GM12878 (cell line): ENCODE results near the gene LYPD4. TPM values are rescaled to one million over a fixed set of nuclear protein-coding genes. Genes with fewer than 3 reads are reported as not detected.
A peak's percentile ranks its signal among the peaks of the same experiment; 100 is the strongest.

ENCODE experiments used
- ATAC-seq: fragments of 200-7000 bp; cut with Tn5 transposase; 3 replicates; pipeline ENCODE4 v1.9.1; 2020; ENCODE audit warnings: mild to moderate bottlenecking, moderate library complexity
- BruUV-seq: library from RNA; stranded (reverse); fragments of 400-500 nt; replicated peaks from 2 replicates; lab custom pipeline; 2021; lab: Mats Ljungman, UMichigan
- CTCF ChIA-PET: fragments of 300-600 bp; sonication (Branson Sonifier 250); formaldehyde crosslinking; extraction: SDS; loops from one replicate; lab custom pipeline; 2021; ENCODE audit warnings: inconsistent platforms; lab: Yijun Ruan, JAX
- POLR2A ChIA-PET: fragments of 350-600 bp; formaldehyde crosslinking; extraction: SDS; loops from one replicate; lab custom pipeline; 2021; ENCODE audit warnings: inconsistent platforms; lab: Charles Lee
- RAD21 ChIA-PET: fragments of 300-600 bp; sonication (Branson Sonifier 250); formaldehyde crosslinking; loops from one replicate; lab custom pipeline; 2023; ENCODE audit warnings: antibody characterized with exemption; ENCODE audit not compliant: unreplicated experiment; lab: Charles Lee
- SMC1A ChIA-PET: fragments of 300-600 bp; sonication (Branson Sonifier 250); formaldehyde crosslinking; loops from one replicate; lab custom pipeline; 2023; ENCODE audit not compliant: unreplicated experiment, uncharacterized antibody; lab: Charles Lee
- DNase-seq: peaks from one replicate; pipeline ENCODE4 v3.0.0-alpha.2; 2011; ENCODE audit warnings: low read depth, low spot score
- FAIRE-seq: peaks from 3 replicates; lab custom pipeline; 2011; peaks lifted over from hg19 to GRCh38; lab: Jason Lieb, UNC
- H2AFZ ChIP-seq: 2 replicates; pipeline ENCODE4 v1.6.0; 2011; ENCODE audit warnings: low read depth, low read length, control low read depth; ENCODE audit not compliant: control insufficient read depth
- H3K27ac ChIP-seq: 2 replicates; pipeline ENCODE4 v1.5.1; 2011; ENCODE audit warnings: control low read depth; ENCODE audit not compliant: control insufficient read depth, insufficient read depth
- H3K27me3 ChIP-seq, 2 experiments: replicated peaks in 1 of 2; 2 replicates each; pipeline versions ENCODE4 v1.6.0 to v1.6.1; 2011; ENCODE audit warnings: low read length in 1 of 2; ENCODE audit not compliant: control insufficient read depth in 2 of 2, insufficient read depth in 2 of 2
- H3K36me3 ChIP-seq, 2 experiments: 2 replicates each; pipeline ENCODE4 v1.5.1; 2011; ENCODE audit warnings: low read length in 1 of 2; ENCODE audit not compliant: control insufficient read depth in 2 of 2, insufficient read depth in 2 of 2
- H3K4me1 ChIP-seq: 2 replicates; pipeline ENCODE4 v1.6.1; 2011; ENCODE audit warnings: mild to moderate bottlenecking, low read length, moderate library complexity, mixed read lengths; ENCODE audit not compliant: control insufficient read depth, insufficient read depth
- H3K4me2 ChIP-seq: 2 replicates; pipeline ENCODE4 v1.6.0; 2011; ENCODE audit warnings: control low read depth; ENCODE audit not compliant: control insufficient read depth, insufficient read depth
- H3K4me3 ChIP-seq: fragments of 200-600 bp; sonication (generic); 2 replicates; pipeline ENCODE4 v1.5.1; 2016
- H3K79me2 ChIP-seq: 2 replicates; pipeline ENCODE4 v1.6.0; 2011; ENCODE audit warnings: low read length; ENCODE audit not compliant: control insufficient read depth, insufficient read depth
- H3K9ac ChIP-seq: 2 replicates; pipeline ENCODE4 v1.8.0; 2011; ENCODE audit warnings: low read length, control low read depth, mixed read lengths; ENCODE audit not compliant: control insufficient read depth, insufficient read depth
- H3K9me3 ChIP-seq: replicated peaks from 3 replicates; pipeline ENCODE4 v1.5.1; 2011; ENCODE audit warnings: mild to moderate bottlenecking, low read length; ENCODE audit not compliant: control insufficient read depth, insufficient read depth
- H4K20me1 ChIP-seq: 2 replicates; pipeline ENCODE4 v1.6.0; 2011; ENCODE audit not compliant: control insufficient read depth, insufficient read depth
- ELK1 ChIP-seq: IDR thresholded peaks from 2 replicates; pipeline ENCODE4 v1.6.1; 2012; ENCODE audit warnings: low read depth, low read length, improper control_type of control experiment
- PRDM15 ChIP-seq: fragments of 450-650 bp; formaldehyde crosslinking; IDR thresholded peaks from 2 replicates; pipeline ENCODE4 v1.4.0; 2020; ENCODE audit warnings: mild to moderate bottlenecking, moderate library complexity
- RAD21 ChIP-seq: IDR thresholded peaks from 2 replicates; pipeline ENCODE4 v1.6.1; 2011; ENCODE audit warnings: mild to moderate bottlenecking, low read depth, low read length, moderate library complexity; ENCODE audit not compliant: insufficient read depth
- SMC3 ChIP-seq: IDR thresholded peaks from 2 replicates; pipeline ENCODE4 v1.6.1; 2011; ENCODE audit warnings: low read length, improper control_type of control experiment, borderline replicate concordance
- YY1 ChIP-seq: IDR thresholded peaks from 2 replicates; pipeline ENCODE4 v1.6.1; 2011; ENCODE audit warnings: low read depth, mild to moderate bottlenecking, low read length
- WGBS: methylation state at CpG from one replicate; pipeline ENCODE4 v1.1.6; 2016; ENCODE audit warnings: low lambda C conversion rate; ENCODE audit not compliant: insufficient replicate concordance, insufficient coverage; ENCODE audit errors: missing lambda C conversion rate; 5-methylcytosine and 5-hydroxymethylcytosine counted together
- in situ Hi-C: fragments of 300-500 bp; cut with MboI; formaldehyde crosslinking; loops from 9 replicates; pipeline ENCODE4 v1.14.3; 2018; ENCODE audit warnings: mixed read lengths
- intact Hi-C: fragments of 100-400 bp; cut with micrococcal nuclease; formaldehyde crosslinking; loops from one replicate; pipeline ENCODE4 v1.14.2; 2022; ENCODE audit not compliant: unreplicated experiment
- polyA plus RNA-seq, 11 experiments: library from polyadenylated mRNA; depleted of rRNA in 4 of 11; unstranded in 6 of 11; stranded (reverse) in 5 of 11; fragments of >200 nt; fragmentation: Nextera tagmentation in 4 of 11; fragmentation: Illumina TruSeq in 1 of 11; extraction: Ambion mirVana in 4 of 11; extraction: Trizol in 1 of 11; gene quantifications; 1 replicate in 1 of 11; 2 replicates in 10 of 11; pipeline versions ENCODE4 v1.2.1 to v1.2.3, GENCODE V29; 2011 to 2016; ENCODE audit warnings: inconsistent platforms in 2 of 11, missing spikeins in 2 of 11, low read depth in 1 of 11
- total RNA-seq, 4 experiments: library from RNA; depleted of rRNA in 3 of 4; stranded (reverse); fragments of >200 nt in 3 of 4; fragmentation: Illumina TruSeq in 1 of 4; extraction: Trizol in 1 of 4; gene quantifications; 2 replicates each; pipeline versions ENCODE4 v1.2.1 to v1.2.3, GENCODE V29; 2013 to 2021
- TF ChIP-seq, protein P1 (sequence below), 3 experiments: IDR thresholded peaks in 2 of 3; conservative IDR thresholded peaks in 1 of 3; 2 replicates each; pipeline ENCODE4 v1.5.1; 2011; ENCODE audit warnings: low read depth in 3 of 3, low read length in 3 of 3, mild to moderate bottlenecking in 3 of 3, control low read depth in 2 of 3, moderate library complexity in 2 of 3, inconsistent platforms in 1 of 3, mixed read lengths in 1 of 3; ENCODE audit not compliant: control insufficient read depth in 2 of 3, insufficient read depth in 1 of 3; ENCODE audit errors: extremely low read depth in 1 of 3

Gene LYPD4
- total and polyA plus RNA-seq, 10 of the 15 experiments (the other 5 are each of a cell fraction or from before 2014, with no cell fraction given) = not detected

GRCh38 chr19:41821003-41821735 is 23.3 kb downstream of the LYPD4 start:
- Histone ChIP-seq H3K9ac (no peak overlapping the region), H3K27me3 (no peaks in the 10 kb centered on the region), H3K4me1 (no peaks in the 10 kb centered on the region), H3K27ac (no peak overlapping the region), H3K79me2 (no peaks in the 10 kb centered on the region), H2AFZ (no peak overlapping the region), H3K4me3 (no peak overlapping the region), H3K4me2 (no peak overlapping the region), H3K9me3 (no peaks in the 10 kb centered on the region), H3K36me3 (no peaks in the 10 kb centered on the region), H4K20me1 (no peaks in the 10 kb centered on the region)
- intact Hi-C loops = loop anchor here (1.0 kb wide), 2 partner anchors 28 to 68 kb away; no protein-coding TSS in a partner anchor
- ChIA-PET CTCF (interaction anchor here (0.6 to 9.0 kb wide), 16 partner anchors 9 to 1200 kb away, joined by 3 to 188 read pairs (median 5); partner anchors contain the start of genes CEACAM3, CEACAM6 and RABAC1), RAD21 (interaction anchor here (0.6 to 3.9 kb wide), 5 partner anchors 27 to 560 kb away, joined by 3 to 37 read pairs (median 4); partner anchors contain the start of gene CEACAM3), SMC1A (interaction anchor here (1.0 to 3.9 kb wide), 5 partner anchors 27 to 114 kb away, joined by 3 to 47 read pairs (median 4); partner anchors contain the start of gene CEACAM3), POLR2A (interaction anchor here (1.4 kb wide), 1 partner anchor 28 kb away, joined by 4 read pairs; no protein-coding TSS in a partner anchor)
- WGBS = 31% methylated on average over 12 of the region's 12 CpGs
- peak; percentile 51; the same call in 1 of the 2 replicates for TF ChIP-seq YY1
- TF ChIP-seq PRDM15 (CRISPR knock-in tag) = no peak
- peak; percentile 62 for TF ChIP-seq SMC3
- TF ChIP-seq ELK1 = no peak
- peak; percentile 94 for TF ChIP-seq RAD21
- TF ChIP-seq, protein P1, sequence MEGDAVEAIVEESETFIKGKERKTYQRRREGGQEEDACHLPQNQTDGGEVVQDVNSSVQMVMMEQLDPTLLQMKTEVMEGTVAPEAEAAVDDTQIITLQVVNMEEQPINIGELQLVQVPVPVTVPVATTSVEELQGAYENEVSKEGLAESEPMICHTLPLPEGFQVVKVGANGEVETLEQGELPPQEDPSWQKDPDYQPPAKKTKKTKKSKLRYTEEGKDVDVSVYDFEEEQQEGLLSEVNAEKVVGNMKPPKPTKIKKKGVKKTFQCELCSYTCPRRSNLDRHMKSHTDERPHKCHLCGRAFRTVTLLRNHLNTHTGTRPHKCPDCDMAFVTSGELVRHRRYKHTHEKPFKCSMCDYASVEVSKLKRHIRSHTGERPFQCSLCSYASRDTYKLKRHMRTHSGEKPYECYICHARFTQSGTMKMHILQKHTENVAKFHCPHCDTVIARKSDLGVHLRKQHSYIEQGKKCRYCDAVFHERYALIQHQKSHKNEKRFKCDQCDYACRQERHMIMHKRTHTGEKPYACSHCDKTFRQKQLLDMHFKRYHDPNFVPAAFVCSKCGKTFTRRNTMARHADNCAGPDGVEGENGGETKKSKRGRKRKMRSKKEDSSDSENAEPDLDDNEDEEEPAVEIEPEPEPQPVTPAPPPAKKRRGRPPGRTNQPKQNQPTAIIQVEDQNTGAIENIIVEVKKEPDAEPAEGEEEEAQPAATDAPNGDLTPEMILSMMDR (IDR thresholded peaks at IDR 0.05 in 2 of 3, conservative IDR thresholded peaks at IDR 0.05 in 1 of 3; ENCODE audit: control insufficient read depth in 2 of 3, extremely low read depth in 1 of 3, insufficient read depth in 1 of 3, low read depth in 3 of 3, low read length in 3 of 3) = peak; percentile 69 to 78 (median 72)
- FAIRE-seq (peak; percentile 83), DNase-seq (peak; percentile 12), ATAC-seq (peak; percentile 93)
- BruUV-seq = no TSS peak
- in situ Hi-C loops = no loop called here
